DMS 273 (cell line): ENCODE measurements around the gene ID1.
"Not testable (repeated sequence)": the region's sequence is repeated elsewhere in the genome, so short reads cannot be mapped to it uniquely, and the experiment has no call there.

Experiments
- DNase-seq: peaks from one replicate; lab custom pipeline; 2025; ENCODE audit not compliant: unreplicated experiment; lab: John Stamatoyannopoulos, UW

ID1 gene

DNA sequence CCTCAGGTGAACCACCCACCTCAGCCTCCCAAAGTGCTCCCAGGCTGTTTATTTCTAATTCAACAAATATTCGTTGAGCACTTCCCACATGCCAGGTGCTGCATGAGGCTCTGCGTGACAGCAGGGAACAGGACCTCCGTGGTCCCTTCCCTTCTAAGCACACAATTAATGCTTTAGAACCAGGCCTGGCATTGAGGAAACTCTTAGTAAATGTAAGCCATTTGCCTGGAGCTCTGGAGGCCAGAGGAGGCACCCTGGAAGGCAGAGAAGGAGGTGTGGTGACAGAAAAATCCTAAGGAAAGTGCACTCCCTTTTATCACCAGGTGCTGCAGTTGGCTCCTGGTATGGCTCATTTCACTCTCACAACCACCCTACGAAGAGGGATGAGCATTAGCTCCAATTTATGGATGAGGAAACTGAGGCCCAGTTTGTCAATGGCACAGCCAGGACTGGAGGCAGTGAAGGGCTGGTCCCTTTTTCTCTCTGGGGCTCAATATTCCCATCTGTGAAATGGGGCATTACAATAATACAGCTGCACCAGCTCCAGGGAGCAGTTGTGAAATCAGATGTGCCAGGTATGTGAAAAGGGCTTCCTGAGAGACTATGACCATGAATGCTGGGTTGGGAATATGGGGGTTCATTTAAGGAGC is 8.1 kb upstream of the ID1 start:
- DNase-seq = peak; percentile 39

DNA sequence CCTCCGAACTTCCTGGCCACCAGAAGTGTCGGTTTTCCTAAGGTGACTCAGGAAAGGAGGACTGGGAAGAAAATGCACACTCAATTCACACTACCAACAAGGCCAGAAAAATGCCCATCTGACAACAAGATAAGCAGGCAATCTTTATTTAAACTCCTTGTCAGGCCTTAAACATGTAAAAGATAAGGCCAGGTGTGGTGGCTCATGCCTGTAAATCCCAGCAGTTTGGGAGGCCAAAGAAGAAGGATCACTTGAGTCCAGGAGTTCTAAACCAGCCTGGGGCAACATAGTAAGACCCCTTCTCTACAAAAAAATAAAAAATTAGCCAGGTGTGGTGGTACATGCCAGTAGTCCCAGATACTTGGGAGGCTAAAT is 7.6 kb upstream of the ID1 start:
- DNase-seq = no peak

DNA sequence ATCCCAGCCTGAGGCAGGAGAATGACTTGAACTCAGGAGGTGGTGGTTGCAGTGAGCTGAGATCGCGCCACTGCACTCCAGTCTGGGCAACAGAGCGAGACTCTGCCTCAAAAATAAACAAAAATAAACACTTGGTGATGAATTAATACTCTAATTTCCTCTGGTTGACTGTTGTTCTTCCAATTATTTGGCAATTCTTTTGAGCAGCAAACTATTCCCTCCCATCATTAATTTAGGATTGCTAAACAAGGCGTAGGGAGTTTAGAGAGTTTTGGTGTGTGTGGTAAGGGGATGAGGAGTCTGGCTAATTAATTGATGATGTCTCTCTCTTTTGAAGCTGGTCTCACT is 2.7 kb upstream of the ID1 start:
- no peak for DNase-seq

DNA sequence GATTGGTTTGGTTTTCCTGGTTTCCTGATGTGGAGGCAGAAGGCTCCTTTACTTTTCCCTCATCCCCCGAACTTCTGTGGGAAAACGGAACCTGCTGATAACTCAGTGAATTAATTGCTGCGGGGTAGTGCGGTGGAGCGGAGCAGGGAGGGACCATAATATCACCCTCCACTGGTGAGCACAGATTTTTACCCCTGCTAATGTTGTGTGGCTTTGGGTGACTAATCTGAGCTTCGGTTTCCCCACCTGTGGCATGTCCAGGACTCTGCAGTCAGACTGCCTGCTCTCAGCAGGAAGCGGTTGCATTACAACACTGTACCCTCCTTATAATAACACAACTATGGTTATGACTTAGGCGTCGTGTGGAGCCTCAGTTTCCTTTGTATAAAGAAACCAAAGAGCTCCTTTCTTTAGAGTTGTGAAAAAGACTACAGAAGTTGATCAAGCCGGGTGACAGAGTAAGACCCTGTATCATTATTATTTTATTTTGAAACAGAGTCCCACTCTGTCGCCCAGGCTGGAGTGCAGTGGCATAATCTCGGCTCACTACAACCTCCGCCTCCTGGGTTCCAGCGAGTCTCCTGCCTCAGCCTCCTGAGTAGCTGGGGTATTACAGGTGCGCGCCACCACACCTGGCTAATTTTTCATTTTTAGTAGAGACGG is 2.2 kb upstream of the ID1 start:
- peak; percentile 47 for DNase-seq

DNA sequence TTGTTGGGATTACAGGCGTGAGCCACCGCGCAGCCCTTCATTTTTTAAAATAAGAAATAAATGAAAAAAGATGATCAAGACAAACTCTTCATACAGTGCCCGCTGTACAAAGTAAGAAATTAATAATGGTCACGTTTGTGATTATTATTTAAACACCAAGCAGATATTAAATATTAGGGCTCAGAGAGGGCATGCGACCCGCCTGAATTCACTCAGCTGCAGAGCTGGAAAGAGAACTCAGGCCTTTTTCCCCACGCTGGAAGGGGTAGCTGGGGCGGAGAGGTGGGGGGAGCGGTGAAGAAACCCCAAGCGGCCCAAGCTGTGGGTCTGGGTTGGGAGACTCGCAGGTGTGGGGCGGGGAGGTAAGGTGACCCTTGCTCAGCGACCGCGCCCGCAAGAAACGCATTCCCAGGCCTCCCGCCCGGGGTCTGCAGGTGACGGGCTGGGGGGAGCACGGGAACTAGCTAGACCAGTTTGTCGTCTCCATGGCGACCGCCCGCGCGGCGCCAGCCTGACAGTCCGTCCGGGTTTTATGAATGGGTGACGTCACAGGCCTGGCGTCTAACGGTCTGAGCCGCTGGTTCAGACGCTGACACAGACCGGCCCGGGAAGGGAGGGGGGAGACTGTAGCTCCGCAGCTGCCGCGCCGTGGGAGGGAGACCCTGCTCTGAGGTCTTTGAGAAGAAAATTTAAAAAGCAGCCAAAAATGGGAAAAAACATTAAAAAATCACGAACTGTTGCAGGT is 1.1 kb upstream of the ID1 start:
- peak; percentile 99 for DNase-seq

DNA sequence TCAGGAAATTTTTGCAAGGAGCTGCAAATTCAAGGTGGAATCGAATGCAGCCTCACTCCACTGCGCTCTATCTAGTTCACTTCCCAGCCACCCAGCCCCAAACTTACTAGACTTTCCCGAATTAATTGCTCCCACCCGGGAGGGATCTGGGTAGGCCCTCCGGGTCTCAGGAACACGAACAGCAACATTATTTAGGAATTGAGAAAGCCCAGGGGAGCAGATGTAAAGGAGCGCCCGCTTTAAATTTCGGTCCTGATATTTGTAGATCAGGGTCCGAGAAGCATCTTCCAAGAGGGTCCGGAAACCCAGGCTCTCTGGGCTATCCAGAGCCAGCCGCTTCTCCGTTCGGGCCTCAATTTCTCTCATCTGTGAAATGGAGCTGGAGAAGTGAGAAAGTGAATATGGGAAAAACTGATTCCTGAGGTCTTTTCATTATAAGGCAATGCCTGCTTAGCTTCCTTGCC is 490 bp upstream of the ID1 start:
- peak; percentile 90 for DNase-seq

DNA sequence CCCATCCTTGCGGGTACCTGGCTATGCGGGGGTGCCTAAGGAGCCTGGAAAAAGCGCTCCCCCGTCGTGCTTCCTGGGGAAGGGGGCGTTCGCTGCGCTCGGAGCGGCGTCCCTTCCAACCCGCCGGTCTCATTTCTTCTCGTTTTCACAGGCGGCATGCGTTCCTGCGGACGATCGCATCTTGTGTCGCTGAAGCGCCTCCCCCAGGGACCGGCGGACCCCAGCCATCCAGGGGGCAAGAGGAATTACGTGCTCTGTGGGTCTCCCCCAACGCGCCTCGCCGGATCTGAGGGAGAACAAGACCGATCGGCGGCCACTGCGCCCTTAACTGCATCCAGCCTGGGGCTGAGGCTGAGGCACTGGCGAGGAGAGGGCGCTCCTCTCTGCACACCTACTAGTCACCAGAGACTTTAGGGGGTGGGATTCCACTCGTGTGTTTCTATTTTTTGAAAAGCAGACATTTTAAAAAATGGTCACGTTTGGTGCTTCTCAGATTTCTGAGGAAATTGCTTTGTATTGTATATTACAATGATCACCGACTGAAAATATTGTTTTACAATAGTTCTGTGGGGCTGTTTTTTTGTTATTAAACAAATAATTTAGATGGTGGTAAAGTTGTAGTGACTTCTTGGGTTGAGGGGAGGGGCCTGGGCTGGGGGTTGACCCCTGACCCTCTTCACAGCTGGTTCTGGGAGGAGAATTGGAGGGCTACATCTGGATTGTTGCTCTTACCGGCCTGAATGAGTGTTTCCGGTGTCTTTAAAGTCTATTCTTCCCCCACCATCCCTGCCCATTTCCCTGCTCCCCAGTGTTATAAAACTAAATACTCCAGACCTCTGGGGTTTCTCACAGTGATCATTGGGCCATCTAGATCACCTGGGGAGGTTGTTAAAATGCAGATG is 1.1 kb downstream of the ID1 start:
- peak; percentile 76 for DNase-seq

DNA sequence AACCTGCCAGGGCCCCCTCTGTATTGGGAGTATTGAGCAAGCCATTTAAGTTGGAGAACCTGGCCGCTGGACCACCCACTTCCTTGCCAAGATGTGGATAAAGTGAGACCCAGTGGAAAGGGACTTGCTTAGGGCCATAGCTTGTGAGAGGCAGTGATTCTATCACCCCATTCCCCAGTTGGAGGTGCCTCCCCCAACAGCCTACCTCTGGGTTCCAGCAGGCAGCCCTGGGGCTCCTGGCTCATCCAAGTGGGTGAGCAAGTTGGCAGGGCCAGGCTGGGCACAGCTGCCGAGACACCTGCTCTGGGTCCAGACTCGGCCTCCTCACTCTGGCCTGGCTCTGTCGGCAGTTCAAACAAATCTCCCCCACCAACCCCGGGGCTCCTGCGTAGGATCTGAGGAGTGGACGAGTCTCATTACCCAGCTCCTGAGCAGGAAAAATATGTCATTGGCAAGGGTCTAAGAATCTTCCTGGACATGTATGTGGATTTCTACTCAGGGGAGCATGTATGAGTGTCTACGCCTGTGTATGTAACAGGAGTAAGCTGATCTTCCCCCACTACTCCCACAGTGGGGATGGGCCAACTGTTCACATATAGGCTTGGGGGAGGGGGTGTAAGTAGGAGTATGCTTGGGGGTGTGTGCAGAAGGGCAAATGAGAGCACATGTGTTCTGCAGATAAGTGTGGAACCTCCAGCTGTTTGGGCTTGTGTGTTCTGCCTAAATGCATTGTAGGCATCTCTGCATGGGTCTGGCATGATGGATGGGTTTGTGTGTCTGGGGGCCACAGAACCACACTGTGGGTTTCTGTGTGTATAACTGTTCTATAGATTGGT is 1.9 kb downstream of the ID1 start:
- peak; percentile 97 for DNase-seq

DNA sequence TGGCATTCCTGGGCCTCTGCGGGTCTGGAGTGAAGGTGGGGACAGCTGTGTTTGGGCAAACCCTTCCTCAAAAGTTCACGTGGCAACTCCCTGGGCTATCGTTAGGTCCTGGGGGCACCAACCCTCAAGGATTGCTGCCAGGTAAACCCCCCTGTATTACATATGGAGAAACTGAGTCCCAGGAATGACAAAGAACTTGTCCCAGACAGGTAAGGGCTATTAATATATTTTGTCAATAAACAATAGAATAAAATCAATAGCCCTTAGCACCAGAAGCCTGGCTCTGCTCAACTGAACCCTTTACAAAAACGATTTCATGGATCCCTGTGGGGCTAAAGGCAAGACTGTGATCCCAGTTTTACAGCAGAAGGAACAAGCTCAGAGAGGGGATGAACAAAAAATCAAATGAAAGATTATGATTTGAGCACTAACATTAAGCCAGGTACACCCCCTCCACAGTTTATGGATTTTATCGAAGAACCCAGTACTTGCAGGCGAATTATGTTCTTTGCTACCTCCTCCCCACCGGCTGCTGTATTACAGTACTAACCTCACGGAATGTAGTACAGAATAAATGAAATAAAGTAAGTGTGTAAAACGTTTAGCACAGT is 2.7 kb downstream of the ID1 start:
- DNase-seq = peak; percentile 72

DNA sequence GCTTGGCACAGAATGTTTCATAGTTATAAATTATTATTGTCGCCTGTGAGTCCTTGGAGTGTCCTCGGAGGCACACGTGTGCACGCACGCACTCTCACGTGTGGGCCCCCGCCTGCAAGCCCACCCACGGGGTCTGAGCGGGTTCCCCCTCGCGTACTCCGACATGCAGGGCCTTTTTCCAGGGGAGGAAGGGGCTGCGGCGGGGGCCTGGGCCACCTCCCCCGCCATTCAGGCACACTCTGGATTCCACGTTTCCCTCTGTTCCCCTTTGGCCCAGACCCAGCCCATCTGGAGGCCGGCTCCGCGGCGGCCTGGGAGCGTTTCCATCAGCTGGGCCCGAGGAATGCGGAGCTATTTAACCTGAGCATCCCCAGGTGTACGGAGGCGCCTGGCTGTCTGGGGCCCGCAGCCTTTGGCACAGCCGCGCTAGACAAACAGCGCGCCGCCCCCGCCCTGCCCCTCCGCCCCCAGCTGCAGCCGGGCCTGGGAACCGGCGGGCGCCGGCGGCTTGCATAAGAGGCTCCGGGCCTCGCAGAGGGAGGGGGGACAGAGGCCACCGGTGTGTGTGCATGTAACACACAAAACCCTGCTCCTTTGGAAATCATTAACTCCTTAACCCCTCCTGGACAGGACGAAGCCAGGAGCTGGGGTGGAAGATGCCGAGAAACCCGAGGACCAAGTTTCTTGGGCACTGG is 3.3 kb downstream of the ID1 start:
- peak; percentile 95 for DNase-seq

DNA sequence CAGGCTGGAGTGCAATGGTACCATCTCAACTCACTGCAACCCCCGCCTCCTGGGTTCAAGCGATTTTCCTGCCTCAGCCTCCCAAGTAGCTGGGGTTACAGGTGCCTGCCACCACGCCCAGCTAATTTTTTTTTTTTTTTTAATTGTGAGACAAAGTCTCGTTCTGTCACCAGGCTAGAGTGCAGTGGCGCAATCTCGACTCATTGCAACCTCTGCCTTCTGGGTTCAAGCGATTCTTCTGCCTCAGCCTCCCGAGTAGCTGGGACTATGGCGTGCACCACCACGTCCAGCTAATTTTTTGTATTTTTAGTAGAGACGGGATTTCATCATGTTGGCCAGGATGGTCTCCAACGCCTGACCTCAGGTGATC is 7.2 kb downstream of the ID1 start:
- not testable (repeated sequence) for DNase-seq

DNA sequence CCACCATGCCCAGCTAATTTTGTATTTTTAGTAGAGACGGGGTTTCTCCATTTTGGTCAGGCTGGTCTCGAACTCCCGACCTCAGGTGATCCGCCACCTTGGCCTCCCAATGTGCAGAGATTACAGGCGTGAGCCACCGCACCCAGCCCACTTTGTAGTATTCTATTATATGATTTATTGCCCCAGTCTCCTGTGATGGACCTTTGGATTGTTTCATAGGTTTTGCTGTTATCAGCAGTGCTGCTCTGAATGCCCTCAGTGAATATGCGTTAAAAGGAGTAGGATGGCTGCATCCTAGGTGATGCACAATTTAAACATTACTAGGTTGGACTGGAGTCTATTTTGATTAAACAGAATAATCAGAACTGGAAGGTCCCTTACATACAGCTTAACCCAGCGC is 10.3 kb downstream of the ID1 start:
- no peak for DNase-seq

DNA sequence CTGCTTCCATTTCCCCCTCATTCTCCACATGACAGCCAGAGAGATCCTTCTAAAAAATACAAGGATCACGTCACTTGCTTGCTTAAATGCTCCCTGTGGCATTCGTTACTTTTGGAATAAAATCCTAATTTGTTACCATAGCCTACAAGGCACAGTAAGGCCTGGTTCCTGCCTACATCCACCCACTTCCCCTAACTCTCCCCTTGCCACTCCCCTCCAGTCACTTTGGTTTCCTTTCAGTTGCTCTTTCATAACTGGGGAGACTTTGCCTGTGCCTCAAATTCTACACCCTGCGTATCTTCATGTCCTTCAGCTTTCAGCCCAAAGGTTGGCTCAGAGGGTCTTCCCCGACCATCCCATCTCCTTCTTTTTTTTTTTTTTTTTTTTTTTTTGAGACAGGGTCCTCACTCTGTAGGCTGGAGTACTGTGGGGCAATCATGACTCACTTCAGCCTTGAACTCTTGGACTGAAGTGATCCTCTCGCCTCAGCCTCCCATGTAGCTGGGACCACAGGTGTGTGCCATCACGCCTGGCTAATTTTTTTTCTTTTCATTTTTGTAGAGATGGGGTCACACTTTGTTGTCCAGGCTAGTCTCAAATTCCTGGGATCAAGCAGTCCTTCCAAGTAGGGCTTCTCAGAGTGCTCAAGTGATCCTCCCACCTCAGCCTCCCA is 12.5 kb downstream of the ID1 start:
- no peak for DNase-seq

DNA sequence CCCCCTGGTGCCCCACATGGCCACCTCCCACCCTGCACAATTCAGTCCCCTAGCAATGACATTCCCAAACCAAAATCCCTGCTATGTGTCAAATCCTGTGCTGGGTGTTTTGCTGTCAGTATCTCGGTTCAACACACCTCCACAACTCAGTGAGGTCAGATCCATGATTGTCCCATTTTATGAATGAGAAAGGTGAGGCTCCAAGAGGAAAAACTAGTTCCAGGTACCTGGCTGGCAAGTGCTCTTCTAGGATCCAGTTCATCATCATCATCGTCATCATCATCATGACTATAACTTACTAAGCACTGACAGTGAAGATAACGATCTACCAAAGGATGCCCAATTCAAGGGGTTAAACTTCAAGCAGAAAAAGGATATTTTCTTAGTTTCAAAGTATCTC is 15.2 kb downstream of the ID1 start:
- no peak for DNase-seq

DNA sequence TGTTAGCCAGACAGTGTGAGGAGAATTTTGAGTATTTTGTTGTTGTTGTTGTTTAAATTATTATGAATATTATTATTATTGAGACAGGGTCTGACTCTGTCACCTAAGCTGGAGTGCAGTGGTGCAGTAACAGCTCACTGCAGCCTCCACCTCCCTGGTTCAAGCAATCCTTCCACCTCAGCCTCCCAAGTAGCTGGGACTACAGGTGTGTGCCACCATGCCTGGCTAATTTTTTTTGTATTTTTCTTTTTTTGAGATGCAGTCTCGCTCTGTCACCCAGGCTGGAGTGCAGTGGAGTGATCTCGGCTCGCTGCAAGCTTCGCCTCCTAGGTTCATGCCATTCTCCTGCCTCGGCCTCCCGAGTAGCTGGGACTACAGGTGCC is 18.0 kb downstream of the ID1 start:
- DNase-seq = not testable (repeated sequence)

DNA sequence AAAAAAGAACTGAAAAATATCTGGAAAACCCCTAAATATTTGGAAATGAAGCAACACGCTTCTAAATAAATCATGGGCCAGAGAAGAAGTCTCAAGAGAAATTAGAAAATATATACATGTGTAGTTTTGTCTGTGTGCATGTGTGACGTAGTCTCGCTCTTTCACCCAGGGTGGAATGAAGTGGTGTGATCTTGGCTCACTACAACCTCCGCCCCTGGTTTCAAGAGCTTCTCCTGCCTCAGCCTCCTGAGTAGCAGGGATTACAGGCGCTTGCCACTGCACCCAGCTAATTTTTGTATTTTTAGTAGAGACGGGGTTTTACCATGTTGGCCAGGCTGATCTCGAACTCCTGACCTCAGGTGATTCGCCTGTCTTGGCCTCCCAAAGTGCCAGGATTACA is 21.4 kb downstream of the ID1 start:
- DNase-seq = not testable (repeated sequence)

DNA sequence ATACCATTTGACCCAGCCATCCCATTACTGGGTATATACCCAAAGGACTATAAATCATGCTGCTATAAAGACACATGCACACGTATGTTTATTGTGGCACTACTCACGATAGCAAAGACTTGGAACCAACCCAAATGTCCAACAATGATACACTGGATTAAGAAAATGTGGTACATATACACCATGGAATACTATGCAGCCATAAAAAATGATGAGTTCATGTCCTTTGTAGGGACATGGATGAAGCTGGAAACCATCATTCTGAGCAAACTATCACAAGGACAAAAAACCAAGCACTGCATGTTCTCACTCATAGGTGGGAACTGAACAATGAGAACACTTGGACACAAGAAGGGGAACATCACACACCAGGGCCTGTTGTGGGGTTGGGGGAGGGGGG is 23.0 kb downstream of the ID1 start:
- DNase-seq = not testable (repeated sequence)

DNA sequence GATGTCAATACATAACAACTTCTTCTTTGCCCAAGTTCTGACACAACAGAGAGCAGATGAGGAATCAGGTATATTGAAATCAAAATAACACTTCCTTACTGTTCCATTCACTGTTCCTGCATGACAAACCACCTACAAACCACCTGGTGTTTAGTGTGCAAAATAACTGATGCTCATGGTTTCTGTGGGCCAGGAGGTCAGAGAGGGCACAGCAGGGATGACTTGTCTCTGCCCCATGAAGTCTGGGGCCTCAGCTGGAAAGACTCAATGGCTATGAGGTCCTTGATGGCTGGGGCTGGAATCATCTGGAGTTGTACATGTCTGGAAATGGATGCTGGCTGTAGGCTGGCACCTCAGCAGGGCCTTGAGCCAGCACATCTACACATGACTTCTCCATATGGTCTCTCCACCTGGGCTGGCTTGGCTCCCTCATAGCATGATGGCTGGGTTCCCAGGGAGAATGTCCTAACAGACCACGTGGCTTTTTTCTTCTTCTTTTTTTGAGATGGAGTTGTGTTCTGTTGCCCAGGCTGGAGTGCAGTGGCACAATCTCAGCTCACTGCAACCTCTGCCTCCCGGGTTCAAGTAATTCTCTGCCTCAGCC is 25.2 kb downstream of the ID1 start:
- DNase-seq = peak; percentile 97
